ENCODE results near the gene PGAP3. TPM values are rescaled to one million over a fixed set of nuclear protein-coding genes. Genes with fewer than 3 reads are reported as not detected.

The PGAP3 gene
- total RNA-seq, 1 donor from 2014 or later: 16.0 TPM

Small RNAs within 50 kb of the gene (microRNA-seq; reads per million reads assigned to microRNA genes)
- gene MIR4728: not detected

Other genes starting within 250 kb of the PGAP3 start
- 36.4 TPM for gene MED1, start 236.8 kb downstream of the PGAP3 start, total RNA-seq
- 65.2 TPM for gene CDK12, start 226.6 kb downstream of the PGAP3 start, total RNA-seq
- not detected for gene NEUROD2, start 80.1 kb downstream of the PGAP3 start, total RNA-seq
- 3.3 TPM for gene PPP1R1B, start 61.1 kb downstream of the PGAP3 start, total RNA-seq
- 81.8 TPM for gene STARD3, start 50.9 kb downstream of the PGAP3 start, total RNA-seq
- 2.0 TPM for gene TCAP, start 22.7 kb downstream of the PGAP3 start, total RNA-seq
- gene PNMT, start 19.6 kb downstream of the PGAP3 start, total RNA-seq: 1.3 TPM
- 131 TPM for gene ERBB2, start 12.0 kb upstream of the PGAP3 start, total RNA-seq
- 18.5 TPM for gene MIEN1, start 42.5 kb upstream of the PGAP3 start, total RNA-seq
- 1.6 TPM for gene GRB7, start 49.9 kb upstream of the PGAP3 start, total RNA-seq
- 2.6 TPM for gene IKZF3, start 176.3 kb upstream of the PGAP3 start, total RNA-seq
- gene ZPBP2, start 180.1 kb upstream of the PGAP3 start, total RNA-seq: not detected
- gene GSDMB, start 230.6 kb upstream of the PGAP3 start, total RNA-seq: 15.2 TPM
- 39.1 TPM for gene ORMDL3, start 239.5 kb upstream of the PGAP3 start, total RNA-seq
- gene LRRC3C, start 239.7 kb upstream of the PGAP3 start, total RNA-seq: not detected